ENCODE measurements around the gene SGF29.
"Not testable (repeated sequence)": the region's sequence is repeated elsewhere in the genome, so short reads cannot be mapped to it uniquely, and the experiment has no call there.

DNA sequence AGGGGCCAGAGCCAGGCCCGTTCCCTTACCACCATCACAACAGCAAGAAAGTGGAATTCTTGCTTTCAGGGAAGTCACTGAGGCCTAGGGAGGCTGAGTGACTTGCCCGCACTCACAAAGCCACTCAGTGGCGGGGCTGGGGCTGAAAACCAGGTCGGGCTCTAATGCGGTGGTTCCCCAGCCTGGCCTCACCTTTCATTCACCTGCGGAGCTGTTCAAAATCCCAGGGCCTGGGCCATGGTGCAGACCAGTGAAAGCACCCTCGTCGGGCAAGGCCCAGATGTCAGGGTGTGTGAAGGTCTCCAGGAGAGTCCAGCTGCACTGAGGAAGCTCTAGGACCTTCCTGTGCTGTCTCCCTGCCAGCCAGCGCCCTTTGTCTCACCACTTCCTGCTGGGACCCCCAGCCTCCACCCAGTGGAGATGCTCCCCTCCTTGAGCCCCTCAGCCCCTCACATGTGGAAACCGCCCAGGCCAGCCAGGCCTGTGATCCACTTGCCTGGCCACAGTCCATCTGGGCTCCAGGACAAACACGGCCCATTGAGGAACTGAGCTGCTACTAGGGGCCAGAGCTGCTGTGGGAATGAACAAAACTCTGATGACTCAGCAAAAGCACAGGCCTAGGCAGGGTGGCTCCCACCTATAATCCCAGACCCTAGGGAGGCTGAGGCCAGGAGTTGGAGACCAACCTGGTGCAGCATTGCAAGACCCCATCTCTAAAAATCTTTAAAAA lies 55.3 kb downstream of the SGF29 start:
- not testable (repeated sequence) for TF ChIP-seq POLR2A (IDR thresholded peaks at IDR 0.05; ENCODE audit: control extremely low read depth in 1 of 2, low read depth in 2 of 2, low read length in 2 of 2); RBBP5 (IDR thresholded peaks at IDR 0.05; ENCODE audit: borderline replicate concordance, low read depth, low read length); EP300 (IDR thresholded peaks at IDR 0.05; ENCODE audit: borderline replicate concordance in 1 of 2, low read depth in 2 of 2, low read length in 2 of 2); SIN3A (conservative IDR thresholded peaks at IDR 0.05 in 1 of 2, IDR thresholded peaks at IDR 0.05 in 1 of 2; ENCODE audit: low read depth in 1 of 2, low read length in 2 of 2); JUN (IDR thresholded peaks at IDR 0.05; ENCODE audit: low read depth, low read length); SIRT6 (IDR thresholded peaks at IDR 0.05; ENCODE audit: low read length); CHD2 (IDR thresholded peaks at IDR 0.05; ENCODE audit: low read length); EZH2 (IDR thresholded peaks at IDR 0.05; ENCODE audit: low read depth, low read length, severe bottlenecking); HDAC6 (IDR thresholded peaks at IDR 0.05; ENCODE audit: low read depth, low read length); RAD21 (IDR thresholded peaks at IDR 0.05 in 1 of 2, conservative IDR thresholded peaks at IDR 0.05 in 1 of 2; ENCODE audit: low read depth in 2 of 2, low read length in 2 of 2); CEBPB (IDR thresholded peaks at IDR 0.05; ENCODE audit: low read depth, low read length)
- TF ChIP-seq, protein P1, sequence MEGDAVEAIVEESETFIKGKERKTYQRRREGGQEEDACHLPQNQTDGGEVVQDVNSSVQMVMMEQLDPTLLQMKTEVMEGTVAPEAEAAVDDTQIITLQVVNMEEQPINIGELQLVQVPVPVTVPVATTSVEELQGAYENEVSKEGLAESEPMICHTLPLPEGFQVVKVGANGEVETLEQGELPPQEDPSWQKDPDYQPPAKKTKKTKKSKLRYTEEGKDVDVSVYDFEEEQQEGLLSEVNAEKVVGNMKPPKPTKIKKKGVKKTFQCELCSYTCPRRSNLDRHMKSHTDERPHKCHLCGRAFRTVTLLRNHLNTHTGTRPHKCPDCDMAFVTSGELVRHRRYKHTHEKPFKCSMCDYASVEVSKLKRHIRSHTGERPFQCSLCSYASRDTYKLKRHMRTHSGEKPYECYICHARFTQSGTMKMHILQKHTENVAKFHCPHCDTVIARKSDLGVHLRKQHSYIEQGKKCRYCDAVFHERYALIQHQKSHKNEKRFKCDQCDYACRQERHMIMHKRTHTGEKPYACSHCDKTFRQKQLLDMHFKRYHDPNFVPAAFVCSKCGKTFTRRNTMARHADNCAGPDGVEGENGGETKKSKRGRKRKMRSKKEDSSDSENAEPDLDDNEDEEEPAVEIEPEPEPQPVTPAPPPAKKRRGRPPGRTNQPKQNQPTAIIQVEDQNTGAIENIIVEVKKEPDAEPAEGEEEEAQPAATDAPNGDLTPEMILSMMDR (IDR thresholded peaks at IDR 0.05; ENCODE audit: control extremely low read depth in 1 of 3, insufficient read depth in 1 of 3, low read depth in 1 of 3, low read length in 3 of 3) = not testable (repeated sequence)
- TF ChIP-seq, protein P2, sequence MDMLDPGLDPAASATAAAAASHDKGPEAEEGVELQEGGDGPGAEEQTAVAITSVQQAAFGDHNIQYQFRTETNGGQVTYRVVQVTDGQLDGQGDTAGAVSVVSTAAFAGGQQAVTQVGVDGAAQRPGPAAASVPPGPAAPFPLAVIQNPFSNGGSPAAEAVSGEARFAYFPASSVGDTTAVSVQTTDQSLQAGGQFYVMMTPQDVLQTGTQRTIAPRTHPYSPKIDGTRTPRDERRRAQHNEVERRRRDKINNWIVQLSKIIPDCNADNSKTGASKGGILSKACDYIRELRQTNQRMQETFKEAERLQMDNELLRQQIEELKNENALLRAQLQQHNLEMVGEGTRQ (IDR thresholded peaks at IDR 0.05; ENCODE audit: low read length) = not testable (repeated sequence)
- TF ChIP-seq, protein P3, sequence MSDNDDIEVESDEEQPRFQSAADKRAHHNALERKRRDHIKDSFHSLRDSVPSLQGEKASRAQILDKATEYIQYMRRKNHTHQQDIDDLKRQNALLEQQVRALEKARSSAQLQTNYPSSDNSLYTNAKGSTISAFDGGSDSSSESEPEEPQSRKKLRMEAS (IDR thresholded peaks at IDR 0.05) = not testable (repeated sequence)

All from H1 (cell line).